GM18867 (cell line): ENCODE measurements around the gene ZNF41.
"Not testable (repeated sequence)": the region's sequence is repeated elsewhere in the genome, so short reads cannot be mapped to it uniquely, and the experiment has no call there.

Experiments used
- ATAC-seq: cut with Tn5 transposase; IDR thresholded peaks from one replicate; pipeline ENCODE4 v1.9.1; 2021; ENCODE audit warnings: mild to moderate bottlenecking, moderate library complexity; ENCODE audit not compliant: unreplicated experiment

The ZNF41 gene

GRCh38 chrX:47482512-47483305 is at the start of gene ZNF41:
TSS of gene ZNF41 (minus strand) at chrX:47483222. CDS start at chrX:47467481, 15,741 bp downstream.
- peak; percentile 90 for ATAC-seq

GRCh38 chrX:47530049-47530448 is 47.0 kb upstream of the ZNF41 start:
- no peak for ATAC-seq

GRCh38 chrX:47529548-47529947 is 46.5 kb upstream of the ZNF41 start:
- ATAC-seq = no peak

GRCh38 chrX:47523713-47524166 is 40.7 kb upstream of the ZNF41 start:
- ATAC-seq = peak; percentile 8

GRCh38 chrX:47523297-47523696 is 40.3 kb upstream of the ZNF41 start:
- ATAC-seq = peak; percentile 94

GRCh38 chrX:47518144-47518543 is 35.1 kb upstream of the ZNF41 start:
- ATAC-seq = no peak

GRCh38 chrX:47515941-47516665 is 33.1 kb upstream of the ZNF41 start:
- ATAC-seq = no peak

GRCh38 chrX:47514533-47515235 is 31.7 kb upstream of the ZNF41 start:
- no peak for ATAC-seq

- peak; percentile 57 for ATAC-seq
Measured at GRCh38 chrX:47513034-47513965, 30.3 kb upstream of the ZNF41 start.

GRCh38 chrX:47512383-47512782 is 29.4 kb upstream of the ZNF41 start:
- not testable (repeated sequence) for ATAC-seq

GRCh38 chrX:47507153-47507867 is 24.3 kb upstream of the ZNF41 start:
- ATAC-seq = no peak

GRCh38 chrX:47503151-47503550 is 20.1 kb upstream of the ZNF41 start:
- ATAC-seq = no peak

GRCh38 chrX:47502316-47503125 is 19.5 kb upstream of the ZNF41 start:
- no peak for ATAC-seq

GRCh38 chrX:47501226-47502074 is 18.4 kb upstream of the ZNF41 start:
- no peak for ATAC-seq

GRCh38 chrX:47500554-47500953 is 17.5 kb upstream of the ZNF41 start:
- no peak for ATAC-seq

GRCh38 chrX:47499293-47499692 is 16.3 kb upstream of the ZNF41 start:
- ATAC-seq = no peak

- ATAC-seq = no peak
Measured at GRCh38 chrX:47498411-47498810, 15.4 kb upstream of the ZNF41 start.

- ATAC-seq = no peak
Measured at GRCh38 chrX:47497271-47497888, 14.4 kb upstream of the ZNF41 start.
